ENCODE measurements around the gene SMCO3. TPM values are rescaled to one million over a fixed set of nuclear protein-coding genes. Genes with fewer than 3 reads are reported as not detected.

SMCO3 gene
- total and polyA plus RNA-seq, 2 of the 13 experiments (the other 11 are each of a cell fraction or from before 2014, with no cell fraction given), result 0.29 to 0.42 TPM

DNA sequence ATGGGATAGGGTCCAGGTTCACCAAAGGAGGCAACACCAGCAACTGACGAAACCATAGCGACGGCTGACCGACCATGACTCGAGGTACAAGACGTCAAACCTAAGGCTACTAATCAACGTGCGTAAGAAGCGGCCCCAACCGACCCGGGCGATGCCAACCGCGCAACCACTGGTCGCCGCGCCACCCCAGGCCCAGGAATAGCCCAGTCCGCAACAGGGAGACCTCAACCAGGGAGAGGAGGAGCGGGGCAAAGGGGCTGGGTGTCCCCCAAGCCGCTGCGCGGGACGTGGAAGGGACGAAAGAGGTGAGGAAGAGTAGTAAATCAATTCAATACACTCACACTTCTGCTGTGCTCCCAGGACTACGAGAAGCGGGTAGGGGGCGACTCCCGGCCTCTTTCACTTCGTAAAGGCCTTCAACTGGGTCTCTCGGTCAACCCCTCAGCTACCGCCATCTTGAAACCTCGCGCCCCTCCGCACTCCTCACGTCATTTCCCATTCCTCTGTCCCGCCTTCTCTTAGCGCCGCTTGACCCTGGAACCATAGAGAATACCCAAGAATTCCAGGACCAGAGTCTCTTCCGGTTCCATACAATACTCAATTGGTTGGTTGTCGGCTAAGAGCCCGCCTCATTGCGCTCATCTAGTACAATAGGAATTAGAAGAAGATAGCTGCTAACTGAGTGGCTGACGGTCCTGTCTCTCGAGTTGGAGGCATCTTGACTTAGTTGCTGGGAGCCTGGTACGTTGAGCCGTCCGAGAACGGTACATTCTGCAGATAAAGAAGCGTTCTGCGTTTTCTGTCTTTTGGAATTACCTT is 10.8 kb downstream of the SMCO3 start, which contains the start of the genes C12orf60 and WBP11 (continued):
- TF ChIP-seq, protein P1, sequence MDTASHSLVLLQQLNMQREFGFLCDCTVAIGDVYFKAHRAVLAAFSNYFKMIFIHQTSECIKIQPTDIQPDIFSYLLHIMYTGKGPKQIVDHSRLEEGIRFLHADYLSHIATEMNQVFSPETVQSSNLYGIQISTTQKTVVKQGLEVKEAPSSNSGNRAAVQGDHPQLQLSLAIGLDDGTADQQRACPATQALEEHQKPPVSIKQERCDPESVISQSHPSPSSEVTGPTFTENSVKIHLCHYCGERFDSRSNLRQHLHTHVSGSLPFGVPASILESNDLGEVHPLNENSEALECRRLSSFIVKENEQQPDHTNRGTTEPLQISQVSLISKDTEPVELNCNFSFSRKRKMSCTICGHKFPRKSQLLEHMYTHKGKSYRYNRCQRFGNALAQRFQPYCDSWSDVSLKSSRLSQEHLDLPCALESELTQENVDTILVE (CRISPR knock-in tag; IDR thresholded peaks at IDR 0.05), result no peak
- TF ChIP-seq MTA3 (CRISPR knock-in tag; IDR thresholded peaks at IDR 0.05), result no peak
- no peak for TF ChIP-seq ZKSCAN5 (CRISPR knock-in tag; IDR thresholded peaks at IDR 0.05)
- no peak for TF ChIP-seq ZNF549 (CRISPR knock-in tag; IDR thresholded peaks at IDR 0.05)
- no peak for TF ChIP-seq MBNL3 (CRISPR knock-in tag; conservative IDR thresholded peaks at IDR 0.05)
- TF ChIP-seq ZNF160 (CRISPR knock-in tag; IDR thresholded peaks at IDR 0.05), result no peak
- no peak for TF ChIP-seq ZNF253 (CRISPR knock-in tag; IDR thresholded peaks at IDR 0.05; ENCODE audit: borderline replicate concordance)
- no peak for TF ChIP-seq HNRNPK (IDR thresholded peaks at IDR 0.05; ENCODE audit: low read depth, low read length, poor library complexity, severe bottlenecking)
- no peak for TF ChIP-seq SNAPC2 (CRISPR knock-in tag; IDR thresholded peaks at IDR 0.05)
- TF ChIP-seq FOSL1 (CRISPR knock-in tag; IDR thresholded peaks at IDR 0.05; ENCODE audit: borderline replicate concordance), result no peak
- no peak for TF ChIP-seq ZNF784 (CRISPR knock-in tag; IDR thresholded peaks at IDR 0.05; ENCODE audit: borderline replicate concordance)
- peak; percentile 30; the same call in 1 of the 2 replicates for TF ChIP-seq MYC (CRISPR knock-in tag; IDR thresholded peaks at IDR 0.05; ENCODE audit: borderline replicate concordance)
- no peak for TF ChIP-seq ZNF264 (CRISPR knock-in tag; IDR thresholded peaks at IDR 0.05)
- no peak for TF ChIP-seq THAP7 (CRISPR knock-in tag; IDR thresholded peaks at IDR 0.05)
- TF ChIP-seq BHLHE40 (IDR thresholded peaks at IDR 0.05; ENCODE audit: low read length), result no peak
- TF ChIP-seq NFKB2 (CRISPR knock-in tag; IDR thresholded peaks at IDR 0.05; ENCODE audit: borderline replicate concordance), result no peak; the same call in 1 of the 2 replicates
- TF ChIP-seq ATF7 (IDR thresholded peaks at IDR 0.05), result no peak
- TF ChIP-seq ATF7 (CRISPR knock-in tag; IDR thresholded peaks at IDR 0.05), result no peak
- TF ChIP-seq, protein P2, sequence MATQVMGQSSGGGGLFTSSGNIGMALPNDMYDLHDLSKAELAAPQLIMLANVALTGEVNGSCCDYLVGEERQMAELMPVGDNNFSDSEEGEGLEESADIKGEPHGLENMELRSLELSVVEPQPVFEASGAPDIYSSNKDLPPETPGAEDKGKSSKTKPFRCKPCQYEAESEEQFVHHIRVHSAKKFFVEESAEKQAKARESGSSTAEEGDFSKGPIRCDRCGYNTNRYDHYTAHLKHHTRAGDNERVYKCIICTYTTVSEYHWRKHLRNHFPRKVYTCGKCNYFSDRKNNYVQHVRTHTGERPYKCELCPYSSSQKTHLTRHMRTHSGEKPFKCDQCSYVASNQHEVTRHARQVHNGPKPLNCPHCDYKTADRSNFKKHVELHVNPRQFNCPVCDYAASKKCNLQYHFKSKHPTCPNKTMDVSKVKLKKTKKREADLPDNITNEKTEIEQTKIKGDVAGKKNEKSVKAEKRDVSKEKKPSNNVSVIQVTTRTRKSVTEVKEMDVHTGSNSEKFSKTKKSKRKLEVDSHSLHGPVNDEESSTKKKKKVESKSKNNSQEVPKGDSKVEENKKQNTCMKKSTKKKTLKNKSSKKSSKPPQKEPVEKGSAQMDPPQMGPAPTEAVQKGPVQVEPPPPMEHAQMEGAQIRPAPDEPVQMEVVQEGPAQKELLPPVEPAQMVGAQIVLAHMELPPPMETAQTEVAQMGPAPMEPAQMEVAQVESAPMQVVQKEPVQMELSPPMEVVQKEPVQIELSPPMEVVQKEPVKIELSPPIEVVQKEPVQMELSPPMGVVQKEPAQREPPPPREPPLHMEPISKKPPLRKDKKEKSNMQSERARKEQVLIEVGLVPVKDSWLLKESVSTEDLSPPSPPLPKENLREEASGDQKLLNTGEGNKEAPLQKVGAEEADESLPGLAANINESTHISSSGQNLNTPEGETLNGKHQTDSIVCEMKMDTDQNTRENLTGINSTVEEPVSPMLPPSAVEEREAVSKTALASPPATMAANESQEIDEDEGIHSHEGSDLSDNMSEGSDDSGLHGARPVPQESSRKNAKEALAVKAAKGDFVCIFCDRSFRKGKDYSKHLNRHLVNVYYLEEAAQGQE (IDR thresholded peaks at IDR 0.05; ENCODE audit: borderline replicate concordance in 1 of 2, low read depth in 1 of 2, low read length in 2 of 2), result no peak; a peak in 1 of 4 replicates
- TF ChIP-seq PRDM4 (CRISPR knock-in tag; IDR thresholded peaks at IDR 0.05; ENCODE audit: borderline replicate concordance), result no peak
- no peak for TF ChIP-seq RBM39 (IDR thresholded peaks at IDR 0.05; ENCODE audit: low read depth, low read length, poor library complexity, severe bottlenecking)
